IgD-negative memory B cell (primary cell): Measurements from ENCODE around the gene PPIG. TPM values are rescaled to one million over a fixed set of nuclear protein-coding genes. Genes with fewer than 3 reads are reported as not detected.
"Not testable (repeated sequence)": the region's sequence is repeated elsewhere in the genome, so short reads cannot be mapped to it uniquely, and the experiment has no call there.

Experiments
- H3K27ac Mint-ChIP-seq, 3 donors: one replicate each; pipeline ENCODE4 v1.8.0; 2020 to 2022; ENCODE audit warnings: mild to moderate bottlenecking in 3 of 3, mixed read lengths in 3 of 3, moderate library complexity in 1 of 3
- H3K27me3 Mint-ChIP-seq: one replicate; pipeline ENCODE4 v1.8.0; 2021; ENCODE audit warnings: mixed read lengths
- H3K36me3 Mint-ChIP-seq: one replicate; pipeline ENCODE4 v1.8.0; 2020; ENCODE audit warnings: mild to moderate bottlenecking, mixed read lengths
- H3K4me1 Mint-ChIP-seq, 3 donors: one replicate each; pipeline ENCODE4 v1.8.0; 2020 to 2022; ENCODE audit warnings: mixed read lengths in 3 of 3, mild to moderate bottlenecking in 1 of 3
- H3K4me3 Mint-ChIP-seq, 4 donors: one replicate each; pipeline ENCODE4 v1.8.0; 2020 to 2022; ENCODE audit warnings: mild to moderate bottlenecking in 4 of 4, mixed read lengths in 4 of 4, moderate library complexity in 3 of 4
- H3K9me3 Mint-ChIP-seq, 3 donors: one replicate each; pipeline ENCODE4 v1.8.0; 2020 to 2021; ENCODE audit warnings: mixed read lengths in 3 of 3, mild to moderate bottlenecking in 1 of 3
- polyA plus RNA-seq: library from polyadenylated mRNA; unstranded; fragments of 300-500 nt; fragmentation: Illumina TruSeq; gene quantifications from one replicate; pipeline ENCODE4 v1.2.3, GENCODE V29; 2021

PPIG gene
- 92.5 TPM for polyA plus RNA-seq

DNA sequence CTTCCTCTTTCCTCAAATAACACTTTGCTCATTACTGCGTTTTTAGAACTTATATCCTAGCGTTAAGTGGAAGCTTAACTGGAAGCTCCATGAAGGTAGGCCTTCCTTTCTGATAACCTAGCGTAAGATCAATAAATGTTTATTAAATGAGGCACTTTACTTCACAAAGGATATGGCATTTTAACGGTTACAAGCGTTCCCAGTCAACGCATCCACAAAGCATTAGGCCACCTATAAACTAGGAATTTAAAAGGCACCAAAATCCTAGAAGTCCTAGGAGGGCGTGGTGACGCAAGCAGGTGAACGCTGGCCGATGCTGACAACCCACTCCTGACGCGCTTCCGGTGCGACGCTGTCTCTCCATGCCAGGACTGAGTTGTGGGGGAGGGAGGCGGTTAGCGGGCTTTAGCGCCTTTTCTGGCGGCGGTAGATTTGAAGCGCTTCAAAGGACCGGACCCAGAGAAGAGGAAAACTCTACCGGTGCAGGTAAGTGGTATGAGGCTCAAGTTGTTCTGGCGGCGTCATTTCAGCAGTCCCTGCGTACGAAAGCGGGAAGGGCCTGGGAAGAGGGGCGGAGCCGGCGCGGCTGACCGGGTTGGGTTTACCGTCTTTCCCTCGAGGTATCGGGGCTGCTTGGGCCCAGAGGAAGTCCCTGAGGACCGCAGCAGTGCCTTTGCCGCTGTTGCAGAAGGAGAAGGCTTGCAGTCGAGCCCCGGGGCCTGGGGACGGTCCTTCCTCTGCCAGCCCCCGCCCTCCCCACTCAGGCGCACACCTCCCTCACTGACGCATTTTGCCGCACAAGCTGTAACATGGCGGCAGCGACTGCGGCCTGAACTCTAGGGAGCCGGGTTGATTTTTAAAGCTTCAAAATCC, at the start of gene PPIG:
Gene PPIG, plus strand, starts transcription at position 347 of the 873 bp plus-strand sequence. CDS start 19,691 bp downstream, outside the sequence.
- no peaks in the 10 kb centered on the region for H3K36me3 Mint-ChIP-seq
- H3K27me3 Mint-ChIP-seq = no peaks in the 10 kb centered on the region
- H3K4me1 Mint-ChIP-seq = peaks cover 21 to 33% (median 23%) of the 10 kb centered on the region in 3 donors
- no peaks in the 10 kb centered on the region for H3K9me3 Mint-ChIP-seq
- H3K27ac Mint-ChIP-seq = peak within 1 kb of the TSS; percentile 99 to 100 (median 100)
- peak within 1 kb of the TSS; percentile 98 to 99 (median 98) for H3K4me3 Mint-ChIP-seq

DNA sequence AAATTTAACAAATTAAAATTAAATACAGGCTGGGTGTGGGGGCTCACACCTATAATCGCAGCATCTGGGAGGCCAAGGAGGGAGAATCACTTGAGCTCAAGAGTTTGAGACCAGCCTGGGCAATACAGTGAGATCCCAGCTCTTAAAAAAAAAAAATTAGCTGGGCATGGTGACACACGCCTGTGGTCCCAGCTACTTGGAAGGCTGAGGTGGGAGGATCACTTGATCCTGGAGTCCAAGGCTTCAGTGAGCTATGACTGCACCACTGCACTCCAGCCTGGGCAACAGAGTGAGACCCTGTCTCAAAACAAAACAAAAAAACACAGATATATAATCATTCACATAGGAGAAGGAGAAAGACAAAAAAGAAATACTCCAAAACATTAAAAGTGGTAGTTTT, 44.7 kb upstream of the PPIG start:
- not testable (repeated sequence) for H3K27ac Mint-ChIP-seq, H3K4me3 Mint-ChIP-seq, H3K9me3 Mint-ChIP-seq, H3K4me1 Mint-ChIP-seq, H3K36me3 Mint-ChIP-seq, H3K27me3 Mint-ChIP-seq

DNA sequence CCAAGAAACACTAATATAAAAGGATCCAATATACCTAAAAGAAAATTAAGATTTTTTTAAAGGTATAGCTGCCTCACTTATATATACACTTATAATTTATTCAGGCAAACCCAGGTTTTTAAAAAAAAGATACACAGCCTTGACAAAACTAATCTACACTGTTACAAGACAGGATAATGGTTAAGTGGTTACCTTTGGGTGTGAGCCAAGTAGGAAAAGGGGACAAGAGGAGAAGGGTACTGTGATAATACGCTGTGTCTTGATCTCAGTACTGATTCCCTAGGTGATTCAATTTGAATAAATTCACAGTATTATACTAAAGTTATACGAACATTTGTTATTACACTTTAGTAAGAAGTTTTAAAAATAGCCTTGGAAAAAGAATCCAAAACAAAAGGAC, 44.0 kb upstream of the PPIG start:
- no peak overlapping the region for H3K27ac Mint-ChIP-seq
- no peaks in the 10 kb centered on the region for H3K4me1 Mint-ChIP-seq
- no peak overlapping the region for H3K4me3 Mint-ChIP-seq
- peaks cover 5% of the 10 kb centered on the region for H3K36me3 Mint-ChIP-seq
- H3K27me3 Mint-ChIP-seq = no peaks in the 10 kb centered on the region
- H3K9me3 Mint-ChIP-seq = no peaks in the 10 kb centered on the region

DNA sequence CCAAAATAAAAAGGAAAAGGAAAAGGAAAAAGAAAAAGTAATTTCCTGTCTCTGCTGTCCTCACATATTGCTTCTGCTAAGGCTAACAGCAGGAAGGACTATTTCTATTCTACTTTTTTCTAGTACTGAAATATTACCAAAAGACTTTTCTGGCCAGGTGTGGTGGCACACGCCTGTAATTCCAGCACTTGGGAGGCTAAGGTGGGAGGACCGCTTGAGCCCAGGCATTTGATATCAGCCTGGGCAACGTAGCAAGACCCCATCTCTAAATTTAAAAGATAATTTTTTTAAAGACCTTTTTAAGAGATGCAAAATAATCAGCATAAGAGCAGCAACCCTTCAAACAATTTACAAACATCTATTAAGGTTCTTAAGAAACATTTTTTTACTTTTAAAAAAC, 41.7 kb upstream of the PPIG start:
- H3K4me3 Mint-ChIP-seq = no peak overlapping the region
- H3K27me3 Mint-ChIP-seq = no peaks in the 10 kb centered on the region
- no peaks in the 10 kb centered on the region for H3K4me1 Mint-ChIP-seq
- H3K27ac Mint-ChIP-seq = no peak overlapping the region
- H3K9me3 Mint-ChIP-seq = no peaks in the 10 kb centered on the region
- peaks cover 6% of the 10 kb centered on the region for H3K36me3 Mint-ChIP-seq

DNA sequence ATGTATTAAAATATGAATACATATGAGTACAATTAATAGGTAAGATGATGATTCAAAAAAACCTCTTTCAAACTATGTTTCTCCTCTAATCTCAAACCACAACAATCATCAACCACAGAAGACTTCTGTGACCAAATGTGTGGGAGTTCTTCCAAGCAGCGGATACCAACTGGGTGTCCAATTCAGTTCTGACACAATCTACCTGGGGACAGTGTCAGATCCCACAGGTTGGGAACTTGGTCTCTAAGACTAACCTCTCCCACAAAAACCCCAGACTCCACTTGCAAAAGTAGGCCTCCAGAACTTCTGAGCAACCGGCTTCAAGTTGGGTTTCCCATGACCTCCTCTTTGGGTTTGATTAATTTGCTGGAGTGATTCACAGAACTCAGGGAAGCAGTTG, 37.4 kb upstream of the PPIG start:
- H3K27me3 Mint-ChIP-seq = no peaks in the 10 kb centered on the region
- peaks cover 7% of the 10 kb centered on the region for H3K36me3 Mint-ChIP-seq
- no peaks in the 10 kb centered on the region for H3K4me1 Mint-ChIP-seq
- no peak overlapping the region for H3K27ac Mint-ChIP-seq
- H3K4me3 Mint-ChIP-seq = no peak overlapping the region
- H3K9me3 Mint-ChIP-seq = no peaks in the 10 kb centered on the region

DNA sequence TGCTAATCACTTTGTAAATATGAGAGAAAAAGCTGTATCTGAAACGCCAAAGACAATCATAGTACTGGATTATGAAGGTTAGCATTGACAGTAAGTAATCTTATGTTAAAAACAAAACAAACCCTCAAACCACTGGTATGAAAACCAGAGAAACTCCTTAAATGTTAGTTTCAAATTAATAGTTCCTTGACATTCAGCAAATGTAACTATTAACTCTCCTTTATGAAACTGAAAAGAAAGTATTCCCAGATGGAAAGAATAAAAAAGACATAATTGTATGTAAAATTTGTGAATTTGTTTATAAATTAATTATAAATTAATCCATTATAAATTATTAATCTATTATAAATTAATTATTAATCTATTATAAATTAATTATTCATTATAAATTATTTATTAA, 22.8 kb upstream of the PPIG start:
- peaks cover 12% of the 10 kb centered on the region for H3K36me3 Mint-ChIP-seq
- H3K4me1 Mint-ChIP-seq = peaks cover 0 to 1% (median 0%) of the 10 kb centered on the region in 3 donors
- H3K4me3 Mint-ChIP-seq = no peak overlapping the region
- H3K27me3 Mint-ChIP-seq = no peaks in the 10 kb centered on the region
- H3K9me3 Mint-ChIP-seq = no peaks in the 10 kb centered on the region
- H3K27ac Mint-ChIP-seq = no peak overlapping the region

DNA sequence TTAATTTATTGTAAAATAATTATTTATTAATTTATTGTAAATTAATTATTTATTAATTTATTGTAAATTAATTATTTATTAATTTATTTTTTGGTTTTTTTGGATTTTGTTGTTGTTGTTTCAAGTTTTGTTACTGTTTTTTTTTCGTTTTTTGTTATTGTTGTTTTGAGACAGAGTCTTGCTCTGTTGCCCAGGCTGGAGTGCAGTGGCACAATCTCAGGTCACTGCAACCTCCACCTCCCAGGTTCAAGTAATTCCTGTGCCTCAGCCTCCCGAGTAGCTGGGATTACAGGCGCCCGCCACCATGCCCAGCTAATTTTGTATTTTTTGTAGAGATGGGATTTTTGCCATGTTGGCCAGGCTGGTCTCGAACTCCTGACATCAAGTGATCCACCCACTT, 22.1 kb upstream of the PPIG start:
- H3K4me1 Mint-ChIP-seq, H3K27me3 Mint-ChIP-seq, H3K9me3 Mint-ChIP-seq, H3K4me3 Mint-ChIP-seq: not testable (repeated sequence)
- peak overlapping the region in 1 of 3 donors; percentile 13 for H3K27ac Mint-ChIP-seq
- H3K36me3 Mint-ChIP-seq = peaks cover 12% of the 10 kb centered on the region

DNA sequence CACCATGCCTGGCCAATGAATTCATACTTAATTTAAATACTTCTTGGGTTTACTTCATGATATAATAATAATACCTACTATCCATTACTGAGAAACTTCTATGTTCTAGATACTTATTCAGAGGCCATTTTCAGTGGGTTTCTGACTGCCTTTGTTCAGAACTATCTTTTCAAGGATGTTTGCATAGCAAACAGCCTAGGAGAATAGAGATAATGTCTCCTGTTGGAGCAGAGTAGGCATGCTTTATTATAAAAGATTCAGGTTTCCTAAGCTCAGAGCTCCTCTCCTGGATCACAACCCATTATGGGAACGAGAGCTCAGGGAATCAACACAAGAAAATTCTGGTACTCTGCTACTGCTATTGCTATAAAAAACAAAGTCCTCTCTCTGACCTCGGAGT, 21.6 kb upstream of the PPIG start:
- Mint-ChIP-seq H3K36me3 (peaks cover 12% of the 10 kb centered on the region), H3K4me1 (peaks cover 0 to 1% (median 0%) of the 10 kb centered on the region in 3 donors), H3K27me3 (no peaks in the 10 kb centered on the region), H3K4me3 (no peak overlapping the region), H3K27ac (peak overlapping the region in 1 of 3 donors; percentile 13), H3K9me3 (no peaks in the 10 kb centered on the region)

DNA sequence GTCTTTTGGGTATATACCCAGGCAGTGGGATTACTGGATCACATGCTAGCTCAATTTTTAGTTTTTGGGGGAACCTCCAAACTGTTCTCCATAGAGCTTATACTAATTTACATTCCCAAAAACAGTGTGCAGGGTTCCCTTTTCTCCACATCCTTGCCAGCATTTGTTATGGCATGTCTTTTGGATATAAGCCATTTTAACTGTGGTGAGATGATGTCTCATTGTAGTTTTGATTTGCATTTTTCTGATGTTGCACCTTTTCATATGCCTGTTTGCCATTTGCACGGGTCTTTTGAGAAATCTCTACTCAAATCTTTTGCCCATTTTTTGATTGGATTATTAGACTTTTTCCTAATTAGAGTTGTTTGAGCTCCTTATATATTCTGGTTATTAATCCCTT, 18.5 kb upstream of the PPIG start:
- Mint-ChIP-seq H3K4me1 (peaks cover 0 to 6% (median 2%) of the 10 kb centered on the region in 3 donors), H3K27ac (no peak overlapping the region), H3K27me3 (no peaks in the 10 kb centered on the region), H3K4me3 (no peak overlapping the region), H3K36me3 (peaks cover 7% of the 10 kb centered on the region), H3K9me3 (no peaks in the 10 kb centered on the region)

DNA sequence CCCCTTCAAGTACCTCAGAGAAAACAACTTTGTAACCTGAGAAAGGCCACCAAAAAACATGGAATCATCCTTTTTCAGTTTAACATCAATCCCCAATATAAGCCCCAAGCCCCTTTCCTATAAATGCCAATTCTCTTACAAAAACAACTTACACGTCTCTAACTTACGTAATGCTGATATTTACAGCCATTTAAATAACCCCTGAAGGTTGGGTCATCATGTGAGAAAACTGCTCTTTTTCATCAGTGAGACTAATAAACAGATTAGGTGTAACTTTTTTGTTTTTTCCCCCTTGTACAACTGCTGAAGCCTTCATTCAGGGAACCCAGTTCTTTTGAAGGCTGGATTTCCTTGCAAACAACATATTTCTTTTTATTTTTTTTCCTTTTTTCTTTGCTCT, 14.2 kb upstream of the PPIG start:
- H3K4me1 Mint-ChIP-seq = peaks cover 11 to 17% (median 16%) of the 10 kb centered on the region in 3 donors
- H3K27ac Mint-ChIP-seq = peak overlapping the region in 1 of 3 donors; percentile 18
- H3K27me3 Mint-ChIP-seq = no peaks in the 10 kb centered on the region
- no peak overlapping the region for H3K4me3 Mint-ChIP-seq
- no peaks in the 10 kb centered on the region for H3K9me3 Mint-ChIP-seq
- H3K36me3 Mint-ChIP-seq = peaks cover 4% of the 10 kb centered on the region

DNA sequence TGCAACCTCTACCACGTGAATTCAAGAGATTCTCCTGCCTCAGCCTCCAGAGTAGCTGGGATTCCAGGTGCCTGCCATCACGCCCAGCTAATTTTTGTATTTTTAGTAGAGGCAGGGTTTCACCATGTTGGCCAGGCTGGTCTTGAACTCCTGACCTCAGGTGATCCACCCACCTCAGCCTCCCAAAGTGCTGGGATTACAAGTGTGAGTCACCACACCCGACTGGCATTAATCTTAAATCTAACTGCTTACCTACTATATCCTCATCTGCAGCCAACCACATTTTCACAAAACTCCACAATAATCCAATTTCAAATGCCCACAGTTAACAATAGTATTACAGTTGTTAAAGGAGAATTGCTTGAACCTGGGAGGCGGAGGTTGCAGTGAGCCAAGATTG, 13.4 kb upstream of the PPIG start:
- peak overlapping the region in 1 of 4 donors; percentile 66 for H3K4me3 Mint-ChIP-seq
- not testable (repeated sequence) for H3K27ac Mint-ChIP-seq, H3K9me3 Mint-ChIP-seq

DNA sequence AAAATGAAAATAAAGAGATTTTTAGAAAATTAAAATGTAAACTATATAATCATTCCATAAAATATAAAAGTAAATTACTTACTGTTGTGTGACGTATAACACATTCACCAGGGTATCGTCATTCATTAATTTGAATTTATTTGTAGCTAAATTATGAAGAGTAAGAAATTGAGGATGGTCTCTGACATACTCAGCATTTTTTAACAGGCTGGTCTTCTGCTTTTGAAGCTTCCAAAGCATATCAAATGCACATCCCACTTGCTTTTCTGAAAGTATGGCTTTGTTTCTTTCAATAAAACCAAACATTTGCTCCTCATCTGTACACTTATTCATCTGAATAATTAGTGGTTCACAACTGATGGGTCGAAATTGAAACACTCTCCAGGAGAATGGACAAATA, 12.6 kb upstream of the PPIG start:
- H3K27ac Mint-ChIP-seq = no peak overlapping the region
- no peak overlapping the region for H3K4me3 Mint-ChIP-seq
- H3K4me1 Mint-ChIP-seq = peaks cover 11 to 17% (median 16%) of the 10 kb centered on the region in 3 donors
- H3K36me3 Mint-ChIP-seq = peaks cover 4% of the 10 kb centered on the region
- no peaks in the 10 kb centered on the region for H3K27me3 Mint-ChIP-seq
- H3K9me3 Mint-ChIP-seq = no peaks in the 10 kb centered on the region

More for the DNA sequence above, 13.4 kb upstream of the PPIG start:
- not testable (repeated sequence) for H3K36me3 Mint-ChIP-seq, H3K27me3 Mint-ChIP-seq
- peaks cover 11 to 17% (median 16%) of the 10 kb centered on the region in 3 donors for H3K4me1 Mint-ChIP-seq

DNA sequence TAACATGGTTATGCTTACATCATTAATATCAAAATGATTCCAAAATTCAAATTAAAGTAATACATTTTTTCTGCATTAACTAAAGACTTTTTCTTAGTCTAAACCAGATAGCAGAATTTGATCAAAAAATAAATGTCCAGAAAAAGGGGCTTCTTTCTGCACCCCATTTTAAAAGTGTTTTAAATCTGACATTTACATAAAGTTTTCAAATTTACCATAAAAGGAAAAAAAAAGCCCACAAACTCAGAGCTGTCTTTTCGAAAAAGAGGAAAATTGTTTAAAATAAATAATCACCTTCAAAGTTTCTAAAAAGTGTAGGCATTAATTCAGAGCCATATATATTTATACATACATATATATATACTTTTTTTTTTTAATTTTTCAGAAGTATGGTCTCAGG, 12.0 kb upstream of the PPIG start:
- Mint-ChIP-seq H3K4me1 (peaks cover 11 to 17% (median 16%) of the 10 kb centered on the region in 3 donors), H3K27me3 (no peaks in the 10 kb centered on the region), H3K9me3 (no peaks in the 10 kb centered on the region), H3K4me3 (no peak overlapping the region), H3K27ac (no peak overlapping the region), H3K36me3 (peaks cover 4% of the 10 kb centered on the region)

DNA sequence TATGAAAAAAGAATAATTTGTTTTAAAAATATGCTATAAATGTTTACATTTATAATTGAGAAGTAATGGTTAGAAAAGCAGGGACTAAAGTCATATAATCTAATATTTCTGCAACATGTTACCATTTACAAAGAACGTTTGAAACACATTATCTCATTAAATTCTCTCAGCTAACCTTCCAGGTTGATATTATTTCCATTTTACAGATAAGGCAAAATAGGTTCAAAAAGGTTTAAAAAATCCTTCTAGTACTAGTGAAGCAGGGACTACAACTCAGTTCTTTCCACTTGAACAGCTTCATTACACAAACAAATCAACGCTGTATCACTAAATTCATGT, 11.4 kb upstream of the PPIG start:
- Mint-ChIP-seq H3K27me3 (peaks cover 1% of the 10 kb centered on the region), H3K36me3 (peaks cover 4% of the 10 kb centered on the region), H3K4me1 (peaks cover 11 to 17% (median 16%) of the 10 kb centered on the region in 3 donors), H3K27ac (peak overlapping the region in 2 of 3 donors; percentile 79 to 96), H3K9me3 (no peaks in the 10 kb centered on the region), H3K4me3 (peak overlapping the region; percentile 96 to 98 (median 98))

DNA sequence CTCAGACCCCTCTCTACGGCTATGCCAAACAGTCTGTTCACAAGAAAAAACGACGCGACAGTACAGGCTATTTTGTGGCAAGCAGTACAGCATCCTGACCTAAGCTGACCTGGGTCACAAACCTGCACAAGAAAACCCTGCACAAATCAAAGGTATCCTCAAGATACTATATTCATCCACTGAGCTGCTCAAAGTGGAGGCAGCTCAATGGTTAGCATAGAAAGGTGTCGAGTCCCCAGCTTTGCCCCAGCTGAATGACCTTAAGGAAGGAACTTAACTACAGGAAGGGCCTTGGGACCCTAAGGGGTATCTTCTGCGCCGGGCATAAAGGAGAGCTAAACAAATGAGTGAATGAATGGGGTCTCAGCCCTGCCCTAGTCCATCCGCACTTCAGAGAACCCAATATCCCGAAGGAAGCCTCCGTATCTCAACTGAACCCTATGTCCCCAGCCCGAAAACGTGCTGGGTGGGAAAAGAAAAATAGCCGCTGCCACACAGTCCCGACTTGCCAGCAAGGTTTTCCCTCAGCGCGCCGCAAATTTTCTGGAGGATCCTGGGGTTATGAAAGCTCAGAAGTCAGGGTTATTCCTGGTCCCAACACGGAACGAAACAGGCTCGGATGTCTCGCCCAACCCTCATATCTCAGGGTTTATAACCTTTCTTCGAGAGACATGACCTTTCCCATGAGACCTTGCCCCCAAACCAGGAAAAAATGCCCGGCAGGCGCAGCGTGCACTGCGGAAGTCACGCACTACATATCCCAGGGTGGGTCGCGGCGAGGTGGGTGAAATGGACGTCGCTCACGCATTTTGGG, 10.8 kb upstream of the PPIG start, which contains the start of gene FASTKD1:
Gene FASTKD1, minus strand, starts transcription at position 706 of the 814 bp plus-strand sequence. CDS start 1,836 bp downstream, outside the sequence.
- H3K4me3 Mint-ChIP-seq = peak within 1 kb of the TSS; percentile 96 to 98 (median 98)
- peak within 1 kb of the TSS; percentile 79 to 96 (median 95) for H3K27ac Mint-ChIP-seq
- peaks cover 1% of the 10 kb centered on the region for H3K27me3 Mint-ChIP-seq
- H3K9me3 Mint-ChIP-seq = no peaks in the 10 kb centered on the region
- H3K36me3 Mint-ChIP-seq = peaks cover 4% of the 10 kb centered on the region
- H3K4me1 Mint-ChIP-seq = peaks cover 11 to 17% (median 16%) of the 10 kb centered on the region in 3 donors
